ENCODE measurements around the gene WDR49.

Gene WDR49

GRCh38 chr3:167605871-167606270, 47.9 kb downstream of the WDR49 start:
- no peak overlapping the region for H3K4me3 Mint-ChIP-seq

DNA sequence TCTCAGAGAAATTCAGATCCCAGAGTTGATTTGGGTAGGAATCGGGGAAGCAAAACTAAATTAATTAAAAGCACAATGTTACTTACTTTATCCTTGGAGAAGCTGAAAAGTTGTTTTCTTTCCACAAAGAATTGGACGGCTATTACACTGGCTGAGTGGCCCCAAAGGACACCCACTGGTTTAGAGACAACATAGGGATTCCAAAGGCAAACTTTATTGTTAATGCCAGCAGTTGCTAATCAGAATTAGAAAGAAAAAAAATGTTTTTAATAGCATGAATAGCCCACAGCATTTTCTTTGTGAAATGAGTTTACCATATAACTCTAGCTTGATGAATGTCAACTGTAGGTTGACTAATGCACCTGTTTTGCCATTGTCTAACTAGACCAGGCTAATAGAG, 51.7 kb downstream of the WDR49 start:
- DNase-seq (no peak), ATAC-seq (replicated peaks) (no peak)
- H3K4me3 Mint-ChIP-seq: no peak overlapping the region
- no peak overlapping the region for H3K27ac Mint-ChIP-seq
- no peaks in the 10 kb centered on the region for H3K36me3 Mint-ChIP-seq (ENCODE audit: insufficient read depth)
- H3K9me3 Mint-ChIP-seq: no peaks in the 10 kb centered on the region
- H3K4me1 Mint-ChIP-seq (ENCODE audit: low read depth in 2 of 2): no peaks in the 10 kb centered on the region
- H3K27me3 Mint-ChIP-seq: peaks cover under 1 to 10% of the 10 kb centered on the region in 2 donors

More at GRCh38 chr3:167605871-167606270, 47.9 kb downstream of the WDR49 start:
- DNase-seq: no peak
- Mint-ChIP-seq H3K27me3 (peaks cover 30 to 34% of the 10 kb centered on the region in 2 donors), H3K4me1 (ENCODE audit: low read depth in 2 of 2) (no peaks in the 10 kb centered on the region), H3K9me3 (no peaks in the 10 kb centered on the region), H3K27ac (no peak overlapping the region), H3K36me3 (ENCODE audit: insufficient read depth) (no peaks in the 10 kb centered on the region)
- no peak for ATAC-seq (replicated peaks)

GRCh38 chr3:167587651-167588050, 66.1 kb downstream of the WDR49 start:
- DNase-seq (no peak), ATAC-seq (replicated peaks) (no peak)
- no peaks in the 10 kb centered on the region for H3K27me3 Mint-ChIP-seq
- no peaks in the 10 kb centered on the region for H3K36me3 Mint-ChIP-seq (ENCODE audit: insufficient read depth)
- H3K4me3 Mint-ChIP-seq: no peak overlapping the region
- H3K27ac Mint-ChIP-seq: no peak overlapping the region
- H3K4me1 Mint-ChIP-seq (ENCODE audit: low read depth in 2 of 2): no peaks in the 10 kb centered on the region
- H3K9me3 Mint-ChIP-seq: no peaks in the 10 kb centered on the region

DNA sequence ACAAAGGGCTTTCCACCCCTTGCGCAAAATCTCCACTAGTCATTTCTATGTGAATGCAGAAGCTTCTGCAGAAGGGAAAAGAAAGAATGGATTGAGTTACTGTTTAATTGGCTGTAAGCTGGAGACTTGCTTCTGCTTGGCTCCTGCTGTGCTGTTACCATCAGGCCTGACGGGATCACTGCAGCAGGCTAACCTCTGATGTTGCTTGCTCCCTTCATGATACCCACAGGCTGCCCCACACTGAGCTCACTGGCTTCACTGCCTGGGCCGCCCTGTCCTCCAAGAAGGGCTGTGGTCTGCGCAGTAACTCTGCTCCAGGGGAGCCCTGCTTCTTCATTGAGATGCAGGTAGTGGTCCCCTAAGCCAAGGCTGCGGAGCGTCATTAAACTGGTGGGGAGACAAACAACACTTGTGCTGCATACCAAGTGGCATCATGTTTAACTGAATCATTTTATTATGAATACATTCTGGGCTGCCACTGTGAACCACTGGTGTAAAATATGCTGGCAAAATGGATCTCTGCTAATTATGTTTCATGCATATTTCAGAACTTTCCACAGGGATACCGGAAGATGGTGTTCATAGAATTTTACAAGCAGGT, 78.6 kb downstream of the WDR49 start:
- no peak overlapping the region for H3K4me3 Mint-ChIP-seq
- H3K36me3 Mint-ChIP-seq (ENCODE audit: insufficient read depth): no peaks in the 10 kb centered on the region
- H3K27ac Mint-ChIP-seq: no peak overlapping the region
- no peak for DNase-seq
- H3K27me3 Mint-ChIP-seq: peaks cover 0 to 8% of the 10 kb centered on the region in 2 donors
- no peaks in the 10 kb centered on the region for H3K9me3 Mint-ChIP-seq
- no peak for ATAC-seq (replicated peaks)
- H3K4me1 Mint-ChIP-seq (ENCODE audit: low read depth in 2 of 2): no peaks in the 10 kb centered on the region

DNA sequence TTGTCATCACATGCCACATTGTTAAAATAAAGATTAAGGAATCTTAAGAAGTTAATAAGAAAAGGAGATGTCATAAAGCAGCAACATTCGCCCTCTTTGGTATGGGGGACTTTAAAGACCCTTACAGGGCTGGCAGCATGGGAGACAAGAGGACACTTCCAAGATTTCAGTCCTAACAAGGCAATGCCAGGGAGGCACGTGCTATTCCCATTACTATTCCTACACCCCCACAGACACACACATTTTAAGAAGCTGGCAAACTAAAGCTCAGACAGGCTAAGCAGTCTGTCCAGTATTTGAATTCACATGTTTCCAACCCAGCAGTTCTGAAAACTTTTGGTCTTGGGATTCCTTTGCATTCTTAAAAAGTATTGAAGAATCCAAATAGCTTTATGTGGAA, 80.8 kb downstream of the WDR49 start:
- Mint-ChIP-seq H3K4me3 (no peak overlapping the region), H3K27ac (no peak overlapping the region), H3K9me3 (no peaks in the 10 kb centered on the region), H3K4me1 (ENCODE audit: low read depth in 2 of 2) (no peaks in the 10 kb centered on the region), H3K36me3 (ENCODE audit: insufficient read depth) (no peaks in the 10 kb centered on the region), H3K27me3 (peaks cover 0 to 7% of the 10 kb centered on the region in 2 donors)
- DNase-seq: no peak
- ATAC-seq (replicated peaks): no peak

- ATAC-seq (replicated peaks) (no peak), DNase-seq (no peak)
- H3K4me3 Mint-ChIP-seq: no peak overlapping the region
- H3K9me3 Mint-ChIP-seq: no peaks in the 10 kb centered on the region
- H3K27ac Mint-ChIP-seq: no peak overlapping the region
- no peaks in the 10 kb centered on the region for H3K36me3 Mint-ChIP-seq (ENCODE audit: insufficient read depth)
- H3K4me1 Mint-ChIP-seq (ENCODE audit: low read depth in 2 of 2): no peaks in the 10 kb centered on the region
- peaks cover 0 to 7% of the 10 kb centered on the region in 2 donors for H3K27me3 Mint-ChIP-seq
Measured at GRCh38 chr3:167568634-167569033, 85.1 kb downstream of the WDR49 start.

GRCh38 chr3:167565489-167565888, 88.3 kb downstream of the WDR49 start:
- ATAC-seq (replicated peaks): no peak
- Mint-ChIP-seq H3K4me3 (no peak overlapping the region), H3K36me3 (ENCODE audit: insufficient read depth) (no peaks in the 10 kb centered on the region), H3K27ac (no peak overlapping the region), H3K4me1 (ENCODE audit: low read depth in 2 of 2) (no peaks in the 10 kb centered on the region), H3K27me3 (no peaks in the 10 kb centered on the region), H3K9me3 (no peaks in the 10 kb centered on the region)
- DNase-seq: no peak

- H3K36me3 Mint-ChIP-seq (ENCODE audit: insufficient read depth): no peaks in the 10 kb centered on the region
- no peak overlapping the region for H3K27ac Mint-ChIP-seq
- H3K4me3 Mint-ChIP-seq: no peak overlapping the region
- no peak for DNase-seq
- H3K4me1 Mint-ChIP-seq (ENCODE audit: low read depth in 2 of 2): no peaks in the 10 kb centered on the region
- no peaks in the 10 kb centered on the region for H3K27me3 Mint-ChIP-seq
- no peak for ATAC-seq (replicated peaks)
- H3K9me3 Mint-ChIP-seq: no peaks in the 10 kb centered on the region
Measured at GRCh38 chr3:167564612-167565011, 89.1 kb downstream of the WDR49 start.

DNA sequence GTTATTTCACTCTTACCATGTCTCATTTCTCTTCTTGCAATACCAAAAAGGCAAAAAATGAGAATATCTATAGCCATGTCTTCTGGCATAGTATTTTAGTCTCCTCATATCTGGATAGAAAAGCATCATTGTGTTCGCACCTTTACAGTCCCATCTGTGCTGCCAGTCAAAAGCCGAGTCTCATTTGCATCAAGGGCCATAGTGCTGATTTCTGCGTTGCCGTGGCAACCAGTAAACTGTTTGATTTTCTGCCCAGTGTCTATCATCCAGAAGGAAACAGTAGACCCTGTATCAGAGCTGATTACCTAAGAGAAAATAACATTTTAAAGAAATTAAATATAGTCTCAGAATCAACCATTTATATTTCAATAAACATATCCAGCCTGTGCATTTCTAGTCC, 93.8 kb downstream of the WDR49 start:
- Mint-ChIP-seq H3K27ac (no peak overlapping the region), H3K27me3 (no peaks in the 10 kb centered on the region), H3K9me3 (no peaks in the 10 kb centered on the region), H3K36me3 (ENCODE audit: insufficient read depth) (no peaks in the 10 kb centered on the region), H3K4me1 (ENCODE audit: low read depth in 2 of 2) (no peaks in the 10 kb centered on the region), H3K4me3 (no peak overlapping the region)
- ATAC-seq (replicated peaks) (no peak), DNase-seq (no peak)

DNA sequence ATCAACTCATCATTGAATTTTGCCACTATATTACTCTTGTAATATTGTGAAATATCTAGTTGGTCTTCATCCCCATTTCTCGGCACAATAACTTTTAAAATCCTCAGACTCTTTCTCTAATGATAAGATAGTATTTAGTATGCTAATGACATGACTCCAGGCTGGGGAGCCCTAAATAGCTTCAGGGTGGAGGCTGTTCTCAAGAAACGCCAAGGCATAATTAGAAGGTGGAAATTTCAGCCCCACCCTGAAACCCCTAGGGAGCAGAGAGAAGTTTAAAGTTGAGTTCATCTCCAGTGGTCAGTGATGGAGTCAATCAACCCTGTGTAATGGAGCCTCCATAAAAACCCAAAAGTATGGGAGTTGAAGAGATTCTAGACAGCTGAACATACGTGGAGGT, 98.8 kb downstream of the WDR49 start:
- ATAC-seq (replicated peaks) (no peak), DNase-seq (no peak)
- H3K27ac Mint-ChIP-seq: no peak overlapping the region
- H3K36me3 Mint-ChIP-seq (ENCODE audit: insufficient read depth): no peaks in the 10 kb centered on the region
- no peaks in the 10 kb centered on the region for H3K27me3 Mint-ChIP-seq
- H3K4me1 Mint-ChIP-seq (ENCODE audit: low read depth in 2 of 2): no peaks in the 10 kb centered on the region
- no peak overlapping the region for H3K4me3 Mint-ChIP-seq
- no peaks in the 10 kb centered on the region for H3K9me3 Mint-ChIP-seq

- Mint-ChIP-seq H3K9me3 (peaks cover 0 to 2% of the 10 kb centered on the region in 2 donors), H3K4me1 (ENCODE audit: low read depth in 2 of 2) (no peaks in the 10 kb centered on the region), H3K27me3 (no peaks in the 10 kb centered on the region), H3K36me3 (ENCODE audit: insufficient read depth) (no peaks in the 10 kb centered on the region), H3K27ac (no peak overlapping the region), H3K4me3 (no peak overlapping the region)
- no peak for ATAC-seq (replicated peaks)
- DNase-seq: no peak
Measured at GRCh38 chr3:167538081-167538480, 115.7 kb downstream of the WDR49 start.

DNA sequence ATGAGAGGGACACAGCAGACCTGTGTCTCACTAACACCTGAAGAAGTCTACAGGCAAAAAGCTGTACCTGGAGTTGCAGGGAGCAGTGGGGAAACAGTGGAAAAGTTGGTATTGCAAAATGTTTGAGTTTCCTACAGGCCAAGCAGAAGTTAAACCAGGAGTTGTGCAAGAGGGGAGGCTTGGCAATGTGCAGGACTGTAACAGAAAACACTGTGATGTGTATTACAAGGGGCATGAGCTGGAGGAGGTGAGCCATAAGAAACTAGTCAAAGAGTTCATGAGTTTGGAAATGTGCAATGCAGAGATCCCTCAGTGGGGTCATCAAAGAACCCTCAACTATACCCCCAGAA, 132.8 kb downstream of the WDR49 start:
- Mint-ChIP-seq H3K4me1 (ENCODE audit: low read depth in 2 of 2) (no peaks in the 10 kb centered on the region), H3K27ac (no peak overlapping the region), H3K9me3 (peaks cover 0 to 4% of the 10 kb centered on the region in 2 donors), H3K4me3 (no peak overlapping the region), H3K27me3 (no peaks in the 10 kb centered on the region), H3K36me3 (ENCODE audit: insufficient read depth) (peaks cover 3% of the 10 kb centered on the region)
- DNase-seq (no peak), ATAC-seq (replicated peaks) (no peak)

- H3K27ac Mint-ChIP-seq: no peak overlapping the region
- H3K27me3 Mint-ChIP-seq: no peaks in the 10 kb centered on the region
- no peak for DNase-seq
Measured at GRCh38 chr3:167520266-167521005, 133.3 kb downstream of the WDR49 start.

DNA sequence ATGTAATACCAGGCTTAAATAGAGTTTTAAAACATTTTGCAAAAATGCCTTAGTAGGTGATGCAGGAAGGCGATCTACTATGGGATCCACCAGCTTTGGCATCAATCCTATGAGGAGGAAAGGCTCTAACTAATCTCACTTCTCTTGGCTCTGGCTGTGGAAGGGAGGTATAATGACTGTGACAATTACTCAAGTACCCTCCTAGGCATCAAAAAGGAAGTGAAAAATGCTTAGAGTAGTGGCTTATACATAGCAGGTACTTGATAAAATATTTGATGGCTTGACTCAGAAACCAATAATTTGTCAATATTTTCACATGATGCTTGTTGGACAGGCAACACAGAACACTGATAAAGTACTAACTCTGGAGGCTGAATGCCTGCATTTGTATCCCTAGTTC, 145.8 kb downstream of the WDR49 start:
- Mint-ChIP-seq H3K4me3 (no peak overlapping the region), H3K36me3 (ENCODE audit: insufficient read depth) (no peaks in the 10 kb centered on the region), H3K4me1 (ENCODE audit: low read depth in 2 of 2) (no peaks in the 10 kb centered on the region), H3K27me3 (no peaks in the 10 kb centered on the region), H3K27ac (no peak overlapping the region), H3K9me3 (peaks cover 4 to 6% of the 10 kb centered on the region in 2 donors)
- ATAC-seq (replicated peaks) (no peak), DNase-seq (no peak)

More at GRCh38 chr3:167520266-167521005, 133.3 kb downstream of the WDR49 start:
- Mint-ChIP-seq H3K36me3 (ENCODE audit: insufficient read depth) (peaks cover 3% of the 10 kb centered on the region), H3K4me3 (no peak overlapping the region), H3K9me3 (peaks cover 0 to 4% of the 10 kb centered on the region in 2 donors), H3K4me1 (ENCODE audit: low read depth in 2 of 2) (no peaks in the 10 kb centered on the region)
- ATAC-seq (replicated peaks): no peak
